B cell (primary cell): ENCODE measurements around the gene COL17A1.

Experiments
- CTCF ChIP-seq: fragments of 200-600 bp; IDR thresholded peaks from one replicate; pipeline ENCODE4 v1.8.0; 2022; ENCODE audit warnings: antibody characterized with exemption, mild to moderate bottlenecking
- EZH2 ChIP-seq: IDR thresholded peaks from 2 replicates; pipeline ENCODE4 v1.6.1; 2012; ENCODE audit warnings: borderline replicate concordance, low read depth, mild to moderate bottlenecking, moderate library complexity, low read length; ENCODE audit not compliant: insufficient read depth, poor library complexity, severe bottlenecking

GRCh38 chr10:104099941-104100340, 14.3 kb upstream of the COL17A1 start:
- TF ChIP-seq CTCF (no peak), EZH2 (no peak)
